ENCODE data around the gene PITPNM3.

GRCh38 chr17:6558932-6559752, 2.8 kb upstream of the PITPNM3 start:
- TF ChIP-seq CTCF (IDR thresholded peaks at IDR 0.05; ENCODE audit: poor library complexity, severe bottlenecking): no peak
- no peak for TF ChIP-seq EP300 (conservative IDR thresholded peaks at IDR 0.05; ENCODE audit: poor library complexity, severe bottlenecking)
- TF ChIP-seq RAD21 (conservative IDR thresholded peaks at IDR 0.05): no peak
- TF ChIP-seq MXI1 (conservative IDR thresholded peaks at IDR 0.05; ENCODE audit: poor library complexity, severe bottlenecking): no peak
- TF ChIP-seq TAF1 (IDR thresholded peaks at IDR 0.05; ENCODE audit: low read depth): no peak
- no peak for TF ChIP-seq POLR2AphosphoS5 (IDR thresholded peaks at IDR 0.05)
- TF ChIP-seq REST (IDR thresholded peaks at IDR 0.05; ENCODE audit: borderline replicate concordance): no peak
